Prostate gland (tissue), 2 donors: ENCODE results near the gene MEGF9. TPM values are rescaled to one million over a fixed set of nuclear protein-coding genes. Genes with fewer than 3 reads are reported as not detected.

Experiments used
- DNase-seq: peaks from one replicate; pipeline ENCODE4 v3.0.0-alpha.2; 2019; ENCODE audit warnings: low spot score
- H3K27ac ChIP-seq, 2 donors: fragments of 200-600 bp; sonication (generic); 2 replicates each; pipeline ENCODE4 v1.5.1; 2017 to 2019
- H3K27me3 ChIP-seq: fragments of 200-600 bp; sonication (generic); replicated peaks from 2 replicates; pipeline ENCODE4 v1.5.1; 2019; ENCODE audit not compliant: insufficient read depth
- H3K36me3 ChIP-seq, 2 donors: fragments of 200-600 bp; sonication (generic); 1 replicate in 1 of 2; 2 replicates in 1 of 2; pipeline versions ENCODE4 v1.5.1 to v1.8.1; 2017 to 2019
- H3K4me1 ChIP-seq: fragments of 200-600 bp; sonication (generic); replicated peaks from 2 replicates; pipeline ENCODE4 v1.5.1; 2019
- H3K4me3 ChIP-seq, 2 donors: fragments of 200-600 bp; sonication (generic); 2 replicates each; pipeline ENCODE4 v1.5.1; 2017 to 2019
- H3K9me3 ChIP-seq: fragments of 200-600 bp; sonication (generic); 2 replicates; pipeline ENCODE4 v1.5.1; 2017
- POLR2A ChIP-seq: fragments of 450-650 bp; IDR thresholded peaks from one replicate; pipeline ENCODE4 v1.6.1; 2016; ENCODE audit warnings: antibody characterized with exemption, mild to moderate bottlenecking
- POLR2AphosphoS5 ChIP-seq: sonication (generic); formaldehyde crosslinking; IDR thresholded peaks from one replicate; pipeline ENCODE4 v1.6.1; 2017; ENCODE audit warnings: antibody characterized with exemption
- WGBS: methylation state at CpG from one replicate; pipeline ENCODE4 v1.1.5; 2018; 5-methylcytosine and 5-hydroxymethylcytosine counted together
- intact Hi-C: fragments of 100-400 bp; cut with DNase I; formaldehyde crosslinking; loops from one replicate; pipeline ENCODE4 v1.14.2; 2022
- total RNA-seq, 2 donors: library from RNA; depleted of rRNA; stranded (reverse); fragments of >200 nt; gene quantifications; one replicate each; pipeline ENCODE4 v1.1.0, GENCODE V29; 2016
- TF ChIP-seq, protein P1 (sequence below), 4 experiments: fragments of 200-600 bp in 2 of 4; fragments of 450-650 bp in 2 of 4; sonication (generic) in 2 of 4; IDR thresholded peaks; 1 replicate in 3 of 4; 2 replicates in 1 of 4; pipeline ENCODE4 v1.5.1; 2016 to 2019; ENCODE audit warnings: antibody characterized with exemption in 4 of 4, mild to moderate bottlenecking in 2 of 4, moderate library complexity in 2 of 4

The MEGF9 gene
- total RNA-seq: 10 to 100 TPM; 12.0 to 25.3 TPM

DNA sequence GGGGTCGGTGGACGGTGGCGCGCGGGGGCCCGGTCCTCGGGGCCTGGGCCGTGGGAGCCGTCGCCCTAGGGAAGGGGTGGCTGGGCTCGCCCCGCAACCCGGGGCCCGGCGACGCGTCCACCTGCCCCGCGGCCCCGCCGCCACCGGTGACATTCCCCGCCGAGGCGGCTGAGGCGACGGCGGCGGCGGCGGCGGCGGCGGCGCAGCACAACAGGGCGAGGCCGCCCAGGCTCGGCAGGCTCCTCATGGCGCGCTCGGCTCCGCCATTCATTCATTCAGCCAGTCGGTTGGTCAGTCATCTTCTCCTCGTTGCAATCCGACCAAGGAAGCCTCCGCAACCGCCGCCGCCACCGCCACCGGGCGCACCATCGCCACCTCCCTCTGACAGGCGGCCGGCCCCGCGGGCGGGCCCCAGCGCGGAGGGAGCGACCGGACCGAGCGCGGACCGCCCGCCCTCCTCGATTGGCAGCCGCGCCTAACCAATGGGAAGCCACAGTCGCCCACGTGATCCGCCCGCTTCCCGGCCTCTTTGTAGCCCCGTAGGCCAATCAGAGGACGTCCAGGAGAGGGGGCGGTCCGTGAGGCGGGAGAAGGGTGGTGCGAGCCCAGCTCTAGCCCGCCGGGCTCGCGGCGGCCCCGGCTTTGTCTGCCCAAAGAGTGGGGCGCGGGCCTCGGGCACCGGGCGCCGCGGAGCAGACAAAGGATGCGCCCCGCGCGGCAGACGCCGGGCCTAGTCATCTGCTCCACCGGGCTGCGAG is at the start of gene MEGF9:
MEGF9 (minus strand) TSS at position 383 of the 758 bp plus-strand sequence; CDS start at position 271, 112 bp downstream.
- Histone ChIP-seq H3K9me3 (no peaks in the 10 kb centered on the region), H3K27ac (peak within 1 kb of the TSS; percentile 75 to 85), H3K4me3 (peak within 1 kb of the TSS; percentile 83), H3K36me3 (no peaks in the 10 kb centered on the region), H3K4me1 (no peaks in the 10 kb centered on the region), H3K27me3 (no peaks in the 10 kb centered on the region)
- under 1% methylated on average over 49 of the region's 102 CpGs for WGBS
- TF ChIP-seq, protein P1, sequence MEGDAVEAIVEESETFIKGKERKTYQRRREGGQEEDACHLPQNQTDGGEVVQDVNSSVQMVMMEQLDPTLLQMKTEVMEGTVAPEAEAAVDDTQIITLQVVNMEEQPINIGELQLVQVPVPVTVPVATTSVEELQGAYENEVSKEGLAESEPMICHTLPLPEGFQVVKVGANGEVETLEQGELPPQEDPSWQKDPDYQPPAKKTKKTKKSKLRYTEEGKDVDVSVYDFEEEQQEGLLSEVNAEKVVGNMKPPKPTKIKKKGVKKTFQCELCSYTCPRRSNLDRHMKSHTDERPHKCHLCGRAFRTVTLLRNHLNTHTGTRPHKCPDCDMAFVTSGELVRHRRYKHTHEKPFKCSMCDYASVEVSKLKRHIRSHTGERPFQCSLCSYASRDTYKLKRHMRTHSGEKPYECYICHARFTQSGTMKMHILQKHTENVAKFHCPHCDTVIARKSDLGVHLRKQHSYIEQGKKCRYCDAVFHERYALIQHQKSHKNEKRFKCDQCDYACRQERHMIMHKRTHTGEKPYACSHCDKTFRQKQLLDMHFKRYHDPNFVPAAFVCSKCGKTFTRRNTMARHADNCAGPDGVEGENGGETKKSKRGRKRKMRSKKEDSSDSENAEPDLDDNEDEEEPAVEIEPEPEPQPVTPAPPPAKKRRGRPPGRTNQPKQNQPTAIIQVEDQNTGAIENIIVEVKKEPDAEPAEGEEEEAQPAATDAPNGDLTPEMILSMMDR (IDR thresholded peaks at IDR 0.05): peak in 2 of 4 experiments; percentile 11 to 28
- TF ChIP-seq POLR2AphosphoS5 (peak; percentile 88), POLR2A (peak; percentile 95)
- peak; percentile 99 for DNase-seq
- intact Hi-C loops: loop anchor here (10.0 kb wide), 2 partner anchors 81 to 211 kb away; partner anchors contain the start of genes FBXW2 and TRAF1

DNA sequence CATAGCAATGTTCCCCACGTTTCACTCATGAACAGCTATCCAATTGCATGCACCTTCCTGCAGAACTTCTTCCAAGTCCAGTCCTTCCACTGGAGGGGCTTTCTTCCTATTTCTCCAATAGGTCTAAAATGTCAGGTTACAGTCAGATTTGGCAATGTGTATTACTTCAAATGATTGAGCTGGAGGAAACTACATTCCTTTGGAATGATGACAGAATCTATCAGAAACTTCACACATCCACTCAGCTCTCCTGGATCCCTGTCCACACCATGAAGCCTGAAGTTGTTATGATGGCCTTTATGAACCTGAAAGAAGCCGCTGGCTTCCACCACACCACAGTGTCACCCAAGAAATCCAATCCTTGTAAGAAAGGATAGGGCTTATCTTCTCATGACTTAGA is 46.7 kb upstream of the MEGF9 start:
- Histone ChIP-seq H3K27ac (no peak overlapping the region), H3K27me3 (no peaks in the 10 kb centered on the region), H3K4me3 (no peak overlapping the region), H3K4me1 (no peaks in the 10 kb centered on the region), H3K9me3 (no peaks in the 10 kb centered on the region), H3K36me3 (peaks cover 0 to 5% of the 10 kb centered on the region in 2 donors)
- DNase-seq: no peak
- no peak for TF ChIP-seq POLR2AphosphoS5
- 76% methylated on average over 2 of the region's 2 CpGs for WGBS
- intact Hi-C loops: no loop called here

DNA sequence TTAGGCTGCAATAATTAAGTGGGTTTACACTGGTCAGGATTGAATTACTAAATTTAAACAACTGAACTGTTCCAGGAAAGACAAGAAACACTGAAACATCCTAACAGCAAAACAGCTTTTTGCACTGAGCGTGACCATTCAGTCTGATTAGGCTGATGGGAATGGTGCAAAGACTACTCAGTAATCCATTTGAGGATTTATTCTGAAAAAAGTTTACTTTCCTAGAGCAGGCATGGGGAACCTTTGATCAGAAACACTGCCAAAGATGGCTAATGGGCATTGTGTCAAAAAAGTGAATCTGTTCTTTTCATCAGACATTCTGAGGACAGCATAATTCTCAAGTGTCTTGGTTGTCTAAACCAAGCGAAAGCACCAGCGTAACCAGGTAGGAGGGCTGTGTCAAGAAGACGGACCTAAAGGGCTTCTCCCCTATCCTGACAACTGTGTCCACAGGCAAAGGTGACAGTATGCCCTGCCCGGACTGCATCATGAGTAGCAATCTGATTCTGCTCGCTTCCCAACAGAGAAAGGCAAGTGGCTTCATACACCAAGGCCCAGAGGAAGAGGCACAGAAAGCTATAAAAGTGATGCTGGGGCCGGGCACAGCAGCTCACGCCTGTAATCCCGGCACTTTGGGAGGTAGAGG is 45.6 kb upstream of the MEGF9 start:
- TF ChIP-seq, protein P1 (IDR thresholded peaks at IDR 0.05): no peak
- TF ChIP-seq POLR2A (no peak), POLR2AphosphoS5 (no peak)
- DNase-seq: no peak
- H3K27me3 ChIP-seq: no peaks in the 10 kb centered on the region
- no peaks in the 10 kb centered on the region for H3K9me3 ChIP-seq
- no peak overlapping the region for H3K27ac ChIP-seq
- 84% methylated on average over 9 of the region's 9 CpGs for WGBS
- H3K4me1 ChIP-seq: no peaks in the 10 kb centered on the region
- intact Hi-C loops: loop anchor here (5.0 to 10.0 kb wide), 4 partner anchors 115 to 317 kb away; partner anchors contain the start of gene PHF19
- H3K4me3 ChIP-seq: no peak overlapping the region
- peaks cover 0 to 5% of the 10 kb centered on the region in 2 donors for H3K36me3 ChIP-seq

DNA sequence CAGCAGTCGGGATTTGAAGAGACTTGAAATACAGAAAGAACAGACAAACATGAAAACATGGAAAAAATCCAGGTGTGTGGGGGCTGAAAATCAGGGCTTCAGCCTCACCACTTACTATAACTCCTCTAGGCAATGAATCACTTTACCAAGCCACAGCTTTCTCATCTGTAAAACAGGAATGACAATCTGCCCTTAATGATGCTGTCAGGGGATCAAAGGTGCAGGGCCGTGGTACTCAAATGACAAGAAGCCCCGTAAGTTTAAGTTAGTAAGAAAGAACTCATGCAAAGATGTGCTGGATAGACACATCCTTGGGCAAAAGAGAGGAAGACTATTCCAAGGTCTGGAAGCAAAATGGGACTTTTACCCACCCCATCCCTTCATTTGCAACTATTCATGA is 44.3 kb upstream of the MEGF9 start:
- Histone ChIP-seq H3K4me1 (no peaks in the 10 kb centered on the region), H3K27ac (no peak overlapping the region), H3K27me3 (no peaks in the 10 kb centered on the region), H3K9me3 (no peaks in the 10 kb centered on the region), H3K36me3 (no peaks in the 10 kb centered on the region), H3K4me3 (no peak overlapping the region)
- DNase-seq: no peak
- WGBS: 67% methylated on average over 3 of the region's 3 CpGs
- intact Hi-C loops: loop anchor here (5.0 to 10.0 kb wide), 4 partner anchors 116 to 319 kb away; partner anchors contain the start of gene PHF19
- TF ChIP-seq, protein P1 (IDR thresholded peaks at IDR 0.05): no peak
- no peak for TF ChIP-seq POLR2A
- TF ChIP-seq POLR2AphosphoS5: no peak

DNA sequence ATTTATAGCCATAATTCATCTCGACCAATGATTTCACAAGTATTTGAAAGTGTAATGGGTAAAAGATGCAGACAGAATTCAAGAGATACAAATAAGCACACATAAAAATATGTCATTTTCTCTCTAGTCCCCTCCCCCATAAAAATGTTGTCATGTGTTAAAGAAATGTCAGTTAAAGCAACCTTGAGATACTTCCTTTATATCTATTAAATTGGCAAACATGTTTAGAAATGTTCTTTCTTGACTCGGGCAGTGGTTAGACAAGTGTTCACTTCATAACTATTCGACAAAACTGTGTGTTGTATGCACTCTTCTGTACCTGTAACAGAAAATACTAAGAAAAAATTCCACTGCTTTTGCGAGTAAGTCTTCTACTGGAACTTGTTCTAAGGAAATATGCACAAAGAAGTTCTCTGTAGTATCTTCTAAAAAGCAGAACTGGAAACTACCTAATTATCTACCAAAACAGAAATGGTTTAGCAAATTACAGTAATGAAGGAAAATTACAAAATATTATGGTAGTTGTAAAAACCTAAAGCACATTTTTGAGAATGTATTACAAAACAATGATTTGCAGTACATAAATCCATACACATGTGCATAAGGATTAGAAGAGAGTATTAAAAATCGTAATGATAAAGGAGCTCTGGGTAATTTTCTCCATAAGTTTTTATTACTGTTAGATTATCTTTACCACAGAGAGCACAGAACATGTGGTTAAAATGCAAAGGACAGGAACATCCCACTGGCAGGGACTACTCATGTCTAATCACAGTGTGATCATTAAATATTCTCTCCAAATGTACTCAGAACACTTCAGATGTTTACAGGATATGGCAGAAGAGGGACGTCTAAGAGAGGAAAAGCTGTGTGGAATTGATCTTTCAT is 43.0 kb upstream of the MEGF9 start:
- peak overlapping the region; percentile 44 to 65 for H3K27ac ChIP-seq
- no peaks in the 10 kb centered on the region for H3K27me3 ChIP-seq
- H3K36me3 ChIP-seq: no peaks in the 10 kb centered on the region
- 24% methylated on average over 6 of the region's 6 CpGs for WGBS
- intact Hi-C loops: loop anchor here (5.0 to 10.0 kb wide), 4 partner anchors 118 to 320 kb away; partner anchors contain the start of gene PHF19
- DNase-seq: no peak
- no peaks in the 10 kb centered on the region for H3K9me3 ChIP-seq
- TF ChIP-seq POLR2A: no peak
- no peaks in the 10 kb centered on the region for H3K4me1 ChIP-seq
- H3K4me3 ChIP-seq: no peak overlapping the region
